DOHH2 (cell line): ENCODE measurements around the gene BHLHE40.

Experiments used
- EZH2phosphoT487 ChIP-seq: fragments of 200-600 bp; sonication (generic); IDR thresholded peaks from 2 replicates; pipeline ENCODE4 v1.6.1; 2017; ENCODE audit warnings: borderline replicate concordance, mild to moderate bottlenecking, antibody characterized with exemption, low read length, moderate library complexity, mixed read lengths
- TF ChIP-seq, protein P1 (sequence below): fragments of 200-600 bp; sonication (generic); IDR thresholded peaks from one replicate; pipeline ENCODE4 v1.5.1; 2014; ENCODE audit warnings: antibody characterized with exemption, mild to moderate bottlenecking, low read depth, low read length; ENCODE audit not compliant: poor library complexity, severe bottlenecking

DNA sequence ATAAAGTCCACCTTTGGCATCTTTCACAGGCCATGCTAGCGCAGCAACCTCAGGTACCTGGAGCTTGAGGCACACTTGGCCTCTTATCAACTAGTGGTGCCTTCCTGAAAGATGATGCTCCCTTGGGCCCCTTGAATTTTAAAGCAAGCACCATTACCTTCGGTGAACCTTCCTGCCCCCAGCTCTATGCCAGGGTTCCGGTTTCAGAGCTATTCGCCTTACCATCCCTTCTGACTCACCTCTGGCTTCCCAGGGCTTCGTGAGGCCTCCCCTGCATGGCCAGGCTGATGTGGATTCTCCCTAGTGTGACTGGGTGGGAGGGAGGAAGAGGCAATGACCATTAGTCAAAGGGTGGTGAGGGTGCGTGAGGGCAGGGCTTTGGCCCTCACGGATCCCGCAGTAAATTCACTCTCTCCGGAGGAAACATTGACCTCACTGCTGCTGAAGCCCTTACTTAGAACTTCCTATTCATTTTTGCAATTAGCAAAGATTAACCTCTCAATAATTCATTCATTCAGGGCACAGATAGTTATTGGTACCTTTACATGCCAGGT lies 16.3 kb downstream of the BHLHE40 start:
- TF ChIP-seq, protein P1, sequence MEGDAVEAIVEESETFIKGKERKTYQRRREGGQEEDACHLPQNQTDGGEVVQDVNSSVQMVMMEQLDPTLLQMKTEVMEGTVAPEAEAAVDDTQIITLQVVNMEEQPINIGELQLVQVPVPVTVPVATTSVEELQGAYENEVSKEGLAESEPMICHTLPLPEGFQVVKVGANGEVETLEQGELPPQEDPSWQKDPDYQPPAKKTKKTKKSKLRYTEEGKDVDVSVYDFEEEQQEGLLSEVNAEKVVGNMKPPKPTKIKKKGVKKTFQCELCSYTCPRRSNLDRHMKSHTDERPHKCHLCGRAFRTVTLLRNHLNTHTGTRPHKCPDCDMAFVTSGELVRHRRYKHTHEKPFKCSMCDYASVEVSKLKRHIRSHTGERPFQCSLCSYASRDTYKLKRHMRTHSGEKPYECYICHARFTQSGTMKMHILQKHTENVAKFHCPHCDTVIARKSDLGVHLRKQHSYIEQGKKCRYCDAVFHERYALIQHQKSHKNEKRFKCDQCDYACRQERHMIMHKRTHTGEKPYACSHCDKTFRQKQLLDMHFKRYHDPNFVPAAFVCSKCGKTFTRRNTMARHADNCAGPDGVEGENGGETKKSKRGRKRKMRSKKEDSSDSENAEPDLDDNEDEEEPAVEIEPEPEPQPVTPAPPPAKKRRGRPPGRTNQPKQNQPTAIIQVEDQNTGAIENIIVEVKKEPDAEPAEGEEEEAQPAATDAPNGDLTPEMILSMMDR: no peak
- no peak for TF ChIP-seq EZH2phosphoT487
